Astrocyte (in vitro differentiated cells and primary cell): ENCODE data around the gene KCTD21. TPM values are rescaled to one million over a fixed set of nuclear protein-coding genes. Genes with fewer than 3 reads are reported as not detected.

Experiments used
- DNase-seq: peaks from one replicate; pipeline ENCODE4 v3.0.0-alpha.2; 2010; ENCODE audit warnings: low read depth
- FAIRE-seq: peaks from 2 replicates; lab custom pipeline; 2011; peaks lifted over from hg19 to GRCh38; lab: Jason Lieb, UNC
- H2AFZ ChIP-seq: 2 replicates; pipeline ENCODE4 v1.6.0; 2012; ENCODE audit warnings: low read depth, low read length, inconsistent platforms
- H3K27ac ChIP-seq: 2 replicates; pipeline ENCODE4 v1.5.1; 2011; ENCODE audit warnings: low read depth, low read length, inconsistent platforms
- H3K27me3 ChIP-seq: 2 replicates; pipeline ENCODE4 v1.6.0; 2011; ENCODE audit warnings: low read length, inconsistent platforms; ENCODE audit not compliant: insufficient read depth
- H3K36me3 ChIP-seq: 2 replicates; pipeline ENCODE4 v1.5.1; 2011; ENCODE audit warnings: low read length, inconsistent platforms; ENCODE audit not compliant: insufficient read depth
- H3K4me1 ChIP-seq: 2 replicates; pipeline ENCODE4 v1.5.1; 2011; ENCODE audit warnings: low read length, inconsistent platforms; ENCODE audit not compliant: insufficient read depth
- H3K4me2 ChIP-seq: 2 replicates; pipeline ENCODE4 v1.6.0; 2012; ENCODE audit warnings: low read length, inconsistent platforms
- H3K4me3 ChIP-seq: 2 replicates; pipeline ENCODE4 v1.5.1; 2011; ENCODE audit warnings: low read depth, mild to moderate bottlenecking, low read length, inconsistent platforms; ENCODE audit not compliant: insufficient read depth
- H3K79me2 ChIP-seq: 2 replicates; pipeline ENCODE4 v1.6.0; 2012; ENCODE audit warnings: mild to moderate bottlenecking, low read length, inconsistent platforms; ENCODE audit not compliant: insufficient read depth
- H3K9ac ChIP-seq: 2 replicates; pipeline ENCODE4 v1.6.0; 2012; ENCODE audit warnings: mild to moderate bottlenecking, low read length, inconsistent platforms
- H3K9me3 ChIP-seq: 2 replicates; pipeline ENCODE4 v1.5.1; 2012; ENCODE audit warnings: low read depth, mild to moderate bottlenecking, low read length, inconsistent platforms; ENCODE audit not compliant: insufficient read depth
- H4K20me1 ChIP-seq: 2 replicates; pipeline ENCODE4 v1.6.0; 2012; ENCODE audit warnings: low read length, inconsistent platforms; ENCODE audit not compliant: insufficient read depth
- H3K27ac Mint-ChIP-seq: one replicate; pipeline ENCODE4 v1.8.0; 2021; ENCODE audit warnings: mild to moderate bottlenecking, mixed read lengths; ENCODE audit not compliant: unreplicated experiment
- H3K27me3 Mint-ChIP-seq: one replicate; pipeline ENCODE4 v1.8.0; 2021; ENCODE audit warnings: low read depth, mixed read lengths; ENCODE audit not compliant: unreplicated experiment
- H3K36me3 Mint-ChIP-seq: one replicate; pipeline ENCODE4 v1.8.0; 2021; ENCODE audit warnings: low read depth, mixed read lengths; ENCODE audit not compliant: unreplicated experiment
- H3K4me1 Mint-ChIP-seq: one replicate; pipeline ENCODE4 v1.8.0; 2021; ENCODE audit warnings: low read depth, mixed read lengths; ENCODE audit not compliant: unreplicated experiment
- H3K4me3 Mint-ChIP-seq: one replicate; pipeline ENCODE4 v1.8.0; 2021; ENCODE audit warnings: mild to moderate bottlenecking, moderate library complexity, mixed read lengths; ENCODE audit not compliant: unreplicated experiment
- H3K9me3 Mint-ChIP-seq: one replicate; pipeline ENCODE4 v1.8.0; 2021; ENCODE audit warnings: mild to moderate bottlenecking, mixed read lengths; ENCODE audit not compliant: unreplicated experiment
- EZH2 ChIP-seq: IDR thresholded peaks from 2 replicates; pipeline ENCODE4 v1.6.1; 2012; ENCODE audit warnings: mild to moderate bottlenecking, low read length, inconsistent platforms; ENCODE audit not compliant: insufficient read depth
- total RNA-seq: library from RNA; stranded (reverse); gene quantifications from 2 replicates; pipeline ENCODE4 v1.2.1, GENCODE V29; 2021
- TF ChIP-seq, protein P1 (sequence below): IDR thresholded peaks from 2 replicates; pipeline ENCODE4 v1.5.1; 2011; ENCODE audit warnings: low read depth, mild to moderate bottlenecking, inconsistent platforms, low read length, moderate library complexity; ENCODE audit not compliant: insufficient read depth

The KCTD21 gene
- total RNA-seq, 1 donor from 2014 or later: 14.0 TPM

DNA sequence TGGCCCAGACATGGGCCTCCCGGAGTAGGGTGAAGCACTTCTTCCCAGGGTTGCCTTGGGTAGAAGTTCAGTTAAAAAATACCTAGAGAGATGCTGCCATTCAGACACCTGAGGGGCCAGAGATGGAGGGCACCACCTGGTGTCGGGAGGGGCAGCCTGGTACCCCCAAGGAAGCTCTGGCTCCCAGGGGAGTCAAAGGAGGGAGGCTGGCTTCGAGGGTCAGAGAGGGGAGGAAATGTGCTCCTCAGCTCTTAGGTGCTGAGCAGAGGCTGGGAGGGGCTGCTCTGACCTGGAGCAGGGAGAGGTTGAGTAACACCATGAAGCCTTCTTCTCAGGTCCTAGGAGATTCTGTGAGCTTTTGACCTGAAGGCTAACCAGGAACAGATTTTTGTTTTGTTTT lies 1.4 kb upstream of the KCTD21 start:
- H2AFZ ChIP-seq: no peak overlapping the region
- peaks cover 55% of the 10 kb centered on the region for H3K79me2 ChIP-seq
- peak overlapping the region; percentile 79 for H3K4me3 ChIP-seq
- peaks cover 64% of the 10 kb centered on the region for H4K20me1 ChIP-seq
- H3K36me3 ChIP-seq: no peaks in the 10 kb centered on the region
- TF ChIP-seq EZH2: no peak
- TF ChIP-seq, protein P1, sequence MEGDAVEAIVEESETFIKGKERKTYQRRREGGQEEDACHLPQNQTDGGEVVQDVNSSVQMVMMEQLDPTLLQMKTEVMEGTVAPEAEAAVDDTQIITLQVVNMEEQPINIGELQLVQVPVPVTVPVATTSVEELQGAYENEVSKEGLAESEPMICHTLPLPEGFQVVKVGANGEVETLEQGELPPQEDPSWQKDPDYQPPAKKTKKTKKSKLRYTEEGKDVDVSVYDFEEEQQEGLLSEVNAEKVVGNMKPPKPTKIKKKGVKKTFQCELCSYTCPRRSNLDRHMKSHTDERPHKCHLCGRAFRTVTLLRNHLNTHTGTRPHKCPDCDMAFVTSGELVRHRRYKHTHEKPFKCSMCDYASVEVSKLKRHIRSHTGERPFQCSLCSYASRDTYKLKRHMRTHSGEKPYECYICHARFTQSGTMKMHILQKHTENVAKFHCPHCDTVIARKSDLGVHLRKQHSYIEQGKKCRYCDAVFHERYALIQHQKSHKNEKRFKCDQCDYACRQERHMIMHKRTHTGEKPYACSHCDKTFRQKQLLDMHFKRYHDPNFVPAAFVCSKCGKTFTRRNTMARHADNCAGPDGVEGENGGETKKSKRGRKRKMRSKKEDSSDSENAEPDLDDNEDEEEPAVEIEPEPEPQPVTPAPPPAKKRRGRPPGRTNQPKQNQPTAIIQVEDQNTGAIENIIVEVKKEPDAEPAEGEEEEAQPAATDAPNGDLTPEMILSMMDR: no peak
- H3K27ac Mint-ChIP-seq: peak overlapping the region; percentile 31
- peak overlapping the region; percentile 97 for H3K4me3 Mint-ChIP-seq
- no peaks in the 10 kb centered on the region for H3K27me3 ChIP-seq
- no peaks in the 10 kb centered on the region for H3K27me3 Mint-ChIP-seq
- H3K27ac ChIP-seq: no peak overlapping the region
- H3K4me2 ChIP-seq: peak overlapping the region; percentile 92
- no peak for DNase-seq
- H3K36me3 Mint-ChIP-seq: peaks cover 8% of the 10 kb centered on the region
- H3K4me1 Mint-ChIP-seq: peaks cover 51% of the 10 kb centered on the region
- peak overlapping the region; percentile 83 for H3K9ac ChIP-seq
- FAIRE-seq: no peak
- H3K4me1 ChIP-seq: peaks cover 37% of the 10 kb centered on the region
- no peaks in the 10 kb centered on the region for H3K9me3 ChIP-seq
- no peaks in the 10 kb centered on the region for H3K9me3 Mint-ChIP-seq

DNA sequence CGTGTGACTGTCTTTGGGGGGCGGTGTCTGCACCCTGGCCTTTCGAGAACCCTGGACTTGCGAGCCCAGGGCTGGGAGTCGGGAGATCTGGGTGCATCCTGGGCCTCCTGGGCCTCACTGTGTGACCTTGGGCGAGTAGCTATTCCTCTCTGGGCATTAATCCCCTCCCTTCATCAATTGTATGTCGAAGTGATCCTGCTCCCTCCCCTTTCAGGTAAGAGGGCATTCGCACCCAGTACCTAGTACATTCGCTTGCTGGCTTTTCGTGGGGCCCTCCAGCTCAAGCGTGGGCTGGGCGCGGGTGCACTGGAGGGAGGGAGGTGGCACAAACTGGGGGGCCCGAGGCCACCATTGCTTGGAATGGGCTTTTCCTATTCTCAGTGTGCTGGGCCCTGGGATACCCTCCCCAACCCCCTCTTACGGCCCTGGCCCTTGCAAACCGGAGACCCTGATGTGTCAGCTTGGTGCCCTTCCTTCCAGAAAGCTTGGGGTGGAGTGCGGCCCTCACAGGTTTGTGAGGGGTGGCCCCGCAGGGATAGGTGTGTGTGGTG lies 823 bp upstream of the KCTD21 start:
- TF ChIP-seq, protein P1: no peak
- TF ChIP-seq EZH2: no peak
- Histone ChIP-seq H3K4me1 (peaks cover 37% of the 10 kb centered on the region), H3K9ac (peak overlapping the region; percentile 83), H3K79me2 (peaks cover 60% of the 10 kb centered on the region), H3K9me3 (no peaks in the 10 kb centered on the region), H3K36me3 (no peaks in the 10 kb centered on the region), H3K4me2 (peak overlapping the region; percentile 92), H3K4me3 (peak overlapping the region; percentile 79), H3K27ac (no peak overlapping the region), H2AFZ (peak overlapping the region; percentile 70), H4K20me1 (peaks cover 58% of the 10 kb centered on the region), H3K27me3 (no peaks in the 10 kb centered on the region)
- FAIRE-seq: no peak
- DNase-seq: no peak
- Mint-ChIP-seq H3K36me3 (peaks cover 5% of the 10 kb centered on the region), H3K4me1 (peaks cover 46% of the 10 kb centered on the region), H3K27ac (peak overlapping the region; percentile 31), H3K9me3 (no peaks in the 10 kb centered on the region), H3K4me3 (peak overlapping the region; percentile 97), H3K27me3 (no peaks in the 10 kb centered on the region)
